Measurements from ENCODE around the gene FOS. TPM values are rescaled to one million over a fixed set of nuclear protein-coding genes. Genes with fewer than 3 reads are reported as not detected.

Gene FOS
- total and polyA plus RNA-seq, 2 of the 13 experiments (the other 11 are each of a cell fraction or from before 2014, with no cell fraction given): 15.9 to 24.2 TPM

DNA sequence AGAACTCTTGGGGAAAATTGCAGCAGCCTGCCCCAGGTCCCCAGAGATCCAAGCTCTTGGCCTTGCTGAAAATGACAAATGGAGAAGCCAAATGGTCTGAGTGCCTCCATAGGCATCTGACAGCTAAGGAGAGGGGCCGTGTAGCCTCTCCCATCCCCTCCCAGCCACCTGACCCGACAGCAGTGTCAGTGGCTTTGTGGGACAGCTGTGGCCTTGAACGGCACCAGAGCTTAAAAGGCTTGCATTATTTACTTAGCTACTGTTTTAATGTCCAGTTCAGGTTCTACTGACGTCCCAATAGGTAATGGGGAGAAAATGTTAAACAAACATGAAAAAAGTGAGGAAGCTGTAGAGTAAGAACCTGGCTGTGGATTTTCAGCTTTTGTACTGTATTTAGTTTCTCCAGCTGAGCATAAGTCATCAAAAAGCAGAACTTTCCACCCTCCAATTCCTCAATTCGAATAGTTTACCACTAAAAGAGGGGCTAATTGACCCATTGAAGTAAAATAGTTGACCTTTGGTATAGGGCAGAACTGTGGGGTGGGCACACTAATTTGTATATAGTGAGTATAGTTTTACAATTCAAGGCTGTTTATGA, 50.0 kb downstream of the FOS start (continued):
- TF ChIP-seq ZNF577 (CRISPR knock-in tag; IDR thresholded peaks at IDR 0.05; ENCODE audit: borderline replicate concordance, low read depth): no peak
- peak; percentile 37 for TF ChIP-seq ASH2L (IDR thresholded peaks at IDR 0.05; ENCODE audit: insufficient read length, low read depth, low read length)
- TF ChIP-seq, protein P1, sequence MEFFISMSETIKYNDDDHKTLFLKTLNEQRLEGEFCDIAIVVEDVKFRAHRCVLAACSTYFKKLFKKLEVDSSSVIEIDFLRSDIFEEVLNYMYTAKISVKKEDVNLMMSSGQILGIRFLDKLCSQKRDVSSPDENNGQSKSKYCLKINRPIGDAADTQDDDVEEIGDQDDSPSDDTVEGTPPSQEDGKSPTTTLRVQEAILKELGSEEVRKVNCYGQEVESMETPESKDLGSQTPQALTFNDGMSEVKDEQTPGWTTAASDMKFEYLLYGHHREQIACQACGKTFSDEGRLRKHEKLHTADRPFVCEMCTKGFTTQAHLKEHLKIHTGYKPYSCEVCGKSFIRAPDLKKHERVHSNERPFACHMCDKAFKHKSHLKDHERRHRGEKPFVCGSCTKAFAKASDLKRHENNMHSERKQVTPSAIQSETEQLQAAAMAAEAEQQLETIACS (CRISPR knock-in tag; IDR thresholded peaks at IDR 0.05): no peak
- TF ChIP-seq ZNF720 (CRISPR knock-in tag; IDR thresholded peaks at IDR 0.05): no peak
- TF ChIP-seq, protein P2, sequence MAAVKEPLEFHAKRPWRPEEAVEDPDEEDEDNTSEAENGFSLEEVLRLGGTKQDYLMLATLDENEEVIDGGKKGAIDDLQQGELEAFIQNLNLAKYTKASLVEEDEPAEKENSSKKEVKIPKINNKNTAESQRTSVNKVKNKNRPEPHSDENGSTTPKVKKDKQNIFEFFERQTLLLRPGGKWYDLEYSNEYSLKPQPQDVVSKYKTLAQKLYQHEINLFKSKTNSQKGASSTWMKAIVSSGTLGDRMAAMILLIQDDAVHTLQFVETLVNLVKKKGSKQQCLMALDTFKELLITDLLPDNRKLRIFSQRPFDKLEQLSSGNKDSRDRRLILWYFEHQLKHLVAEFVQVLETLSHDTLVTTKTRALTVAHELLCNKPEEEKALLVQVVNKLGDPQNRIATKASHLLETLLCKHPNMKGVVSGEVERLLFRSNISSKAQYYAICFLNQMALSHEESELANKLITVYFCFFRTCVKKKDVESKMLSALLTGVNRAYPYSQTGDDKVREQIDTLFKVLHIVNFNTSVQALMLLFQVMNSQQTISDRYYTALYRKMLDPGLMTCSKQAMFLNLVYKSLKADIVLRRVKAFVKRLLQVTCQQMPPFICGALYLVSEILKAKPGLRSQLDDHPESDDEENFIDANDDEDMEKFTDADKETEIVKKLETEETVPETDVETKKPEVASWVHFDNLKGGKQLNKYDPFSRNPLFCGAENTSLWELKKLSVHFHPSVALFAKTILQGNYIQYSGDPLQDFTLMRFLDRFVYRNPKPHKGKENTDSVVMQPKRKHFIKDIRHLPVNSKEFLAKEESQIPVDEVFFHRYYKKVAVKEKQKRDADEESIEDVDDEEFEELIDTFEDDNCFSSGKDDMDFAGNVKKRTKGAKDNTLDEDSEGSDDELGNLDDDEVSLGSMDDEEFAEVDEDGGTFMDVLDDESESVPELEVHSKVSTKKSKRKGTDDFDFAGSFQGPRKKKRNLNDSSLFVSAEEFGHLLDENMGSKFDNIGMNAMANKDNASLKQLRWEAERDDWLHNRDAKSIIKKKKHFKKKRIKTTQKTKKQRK (IDR thresholded peaks at IDR 0.05; ENCODE audit: low read length): no peak

DNA sequence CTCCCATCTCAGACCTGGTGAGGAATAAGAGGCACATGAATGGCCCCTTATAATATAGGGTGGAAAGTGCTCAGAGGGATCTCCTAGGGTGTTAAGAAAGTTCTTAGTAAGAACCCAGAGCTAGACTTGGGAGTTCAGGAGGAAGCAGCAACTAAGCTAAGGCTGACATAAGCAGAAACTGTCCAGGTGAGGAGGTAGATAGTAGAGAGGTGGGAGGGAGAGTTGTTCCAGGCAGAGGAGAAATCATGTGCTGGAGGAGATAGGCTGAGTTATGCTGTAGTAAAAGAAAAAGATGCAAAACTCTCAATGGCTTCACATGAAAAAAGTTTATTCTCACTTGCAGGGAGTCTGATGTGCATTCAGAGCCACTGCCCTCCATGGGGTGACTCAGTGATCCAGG, 50.7 kb downstream of the FOS start:
- Histone ChIP-seq H3K79me2 (ENCODE audit: insufficient read depth, low read length) (no peaks in the 10 kb centered on the region), H3K27ac (ENCODE audit: extremely low read length, insufficient read depth, low read length) (no peak overlapping the region), H4K20me1 (ENCODE audit: insufficient read depth, low read length) (no peaks in the 10 kb centered on the region), H3K4me2 (ENCODE audit: low read depth, low read length) (no peak overlapping the region), H3K36me3 (replicated peaks in 1 of 2; ENCODE audit: control insufficient read depth in 1 of 2, insufficient read depth in 2 of 2, low read length in 2 of 2) (no peaks in the 10 kb centered on the region), H3K9me3 (ENCODE audit: low read length) (no peaks in the 10 kb centered on the region), H3K27me3 (ENCODE audit: control insufficient read depth in 1 of 2, insufficient read depth in 2 of 2, low read length in 2 of 2) (peaks cover 0 to 7% of the 10 kb centered on the region in 2 experiments; a peak in 2 of 5 replicates), H2AFZ (ENCODE audit: low read length) (no peak overlapping the region), H3K9ac (ENCODE audit: insufficient read depth, low read depth, low read length) (no peak overlapping the region), H3K4me1 (ENCODE audit: insufficient read depth, low read length) (peaks cover 38% of the 10 kb centered on the region), H3K4me3 (replicated peaks in 1 of 3; ENCODE audit: insufficient read depth in 1 of 3, low read depth in 2 of 3, low read length in 3 of 3) (no peak overlapping the region)
- in situ Hi-C loops (cut with HindIII; ENCODE audit: extremely low pct_ligation_motif_present, low pct_unique_long_range_greater_than_20kb) (no loop called here), intact Hi-C loops (cut with micrococcal nuclease; ENCODE audit: unreplicated experiment) (loop anchor here (5.0 kb wide), 1 partner anchor 233 kb away; no protein-coding TSS in a partner anchor)
- no peak for ATAC-seq
- DNase-seq (ENCODE audit: low spot score): no peak
- FAIRE-seq: no peak
- BruUV-seq (replicated peaks): no TSS peak
- ChIA-PET POLR2A (no interaction called here), CTCF (ENCODE audit: low intra/inter-chr PET ratio, low total read pairs) (no interaction called here)
- TF ChIP-seq MEIS2 (CRISPR knock-in tag; IDR thresholded peaks at IDR 0.05): no peak
- no peak for TF ChIP-seq ISX (CRISPR knock-in tag; conservative IDR thresholded peaks at IDR 0.05)
- TF ChIP-seq SP4 (CRISPR knock-in tag; IDR thresholded peaks at IDR 0.05): no peak
- no peak for TF ChIP-seq HMG20B (CRISPR knock-in tag; conservative IDR thresholded peaks at IDR 0.05)
- TF ChIP-seq ZNF781 (CRISPR knock-in tag; IDR thresholded peaks at IDR 0.05; ENCODE audit: borderline replicate concordance, not compliant biosample characterization): no peak
- TF ChIP-seq TCF7L2 (IDR thresholded peaks at IDR 0.05; ENCODE audit: low read depth, low read length): no peak
- no peak for TF ChIP-seq KMT2A (CRISPR knock-in tag; IDR thresholded peaks at IDR 0.05)
- TF ChIP-seq SP1 (IDR thresholded peaks at IDR 0.05): no peak
- no peak for TF ChIP-seq SP1 (CRISPR knock-in tag; IDR thresholded peaks at IDR 0.05)
- TF ChIP-seq, protein P3, sequence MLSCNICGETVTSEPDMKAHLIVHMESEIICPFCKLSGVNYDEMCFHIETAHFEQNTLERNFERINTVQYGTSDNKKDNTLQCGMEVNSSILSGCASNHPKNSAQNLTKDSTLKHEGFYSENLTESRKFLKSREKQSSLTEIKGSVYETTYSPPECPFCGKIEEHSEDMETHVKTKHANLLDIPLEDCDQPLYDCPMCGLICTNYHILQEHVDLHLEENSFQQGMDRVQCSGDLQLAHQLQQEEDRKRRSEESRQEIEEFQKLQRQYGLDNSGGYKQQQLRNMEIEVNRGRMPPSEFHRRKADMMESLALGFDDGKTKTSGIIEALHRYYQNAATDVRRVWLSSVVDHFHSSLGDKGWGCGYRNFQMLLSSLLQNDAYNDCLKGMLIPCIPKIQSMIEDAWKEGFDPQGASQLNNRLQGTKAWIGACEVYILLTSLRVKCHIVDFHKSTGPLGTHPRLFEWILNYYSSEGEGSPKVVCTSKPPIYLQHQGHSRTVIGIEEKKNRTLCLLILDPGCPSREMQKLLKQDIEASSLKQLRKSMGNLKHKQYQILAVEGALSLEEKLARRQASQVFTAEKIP (CRISPR knock-in tag; IDR thresholded peaks at IDR 0.05; ENCODE audit: borderline replicate concordance): no peak
- no peak for TF ChIP-seq ZNF30 (CRISPR knock-in tag; IDR thresholded peaks at IDR 0.05)
- TF ChIP-seq, protein P4, sequence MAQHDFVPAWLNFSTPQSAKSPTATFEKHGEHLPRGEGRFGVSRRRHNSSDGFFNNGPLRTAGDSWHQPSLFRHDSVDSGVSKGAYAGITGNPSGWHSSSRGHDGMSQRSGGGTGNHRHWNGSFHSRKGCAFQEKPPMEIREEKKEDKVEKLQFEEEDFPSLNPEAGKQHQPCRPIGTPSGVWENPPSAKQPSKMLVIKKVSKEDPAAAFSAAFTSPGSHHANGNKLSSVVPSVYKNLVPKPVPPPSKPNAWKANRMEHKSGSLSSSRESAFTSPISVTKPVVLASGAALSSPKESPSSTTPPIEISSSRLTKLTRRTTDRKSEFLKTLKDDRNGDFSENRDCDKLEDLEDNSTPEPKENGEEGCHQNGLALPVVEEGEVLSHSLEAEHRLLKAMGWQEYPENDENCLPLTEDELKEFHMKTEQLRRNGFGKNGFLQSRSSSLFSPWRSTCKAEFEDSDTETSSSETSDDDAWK (CRISPR knock-in tag; IDR thresholded peaks at IDR 0.05): no peak
